Measurements from ENCODE around the gene GRM7. TPM values are rescaled to one million over a fixed set of nuclear protein-coding genes. Genes with fewer than 3 reads are reported as not detected.

Gene GRM7
- total and polyA plus RNA-seq, 2 experiments from 2014 or later: 0.40 TPM; not detected in 1

DNA sequence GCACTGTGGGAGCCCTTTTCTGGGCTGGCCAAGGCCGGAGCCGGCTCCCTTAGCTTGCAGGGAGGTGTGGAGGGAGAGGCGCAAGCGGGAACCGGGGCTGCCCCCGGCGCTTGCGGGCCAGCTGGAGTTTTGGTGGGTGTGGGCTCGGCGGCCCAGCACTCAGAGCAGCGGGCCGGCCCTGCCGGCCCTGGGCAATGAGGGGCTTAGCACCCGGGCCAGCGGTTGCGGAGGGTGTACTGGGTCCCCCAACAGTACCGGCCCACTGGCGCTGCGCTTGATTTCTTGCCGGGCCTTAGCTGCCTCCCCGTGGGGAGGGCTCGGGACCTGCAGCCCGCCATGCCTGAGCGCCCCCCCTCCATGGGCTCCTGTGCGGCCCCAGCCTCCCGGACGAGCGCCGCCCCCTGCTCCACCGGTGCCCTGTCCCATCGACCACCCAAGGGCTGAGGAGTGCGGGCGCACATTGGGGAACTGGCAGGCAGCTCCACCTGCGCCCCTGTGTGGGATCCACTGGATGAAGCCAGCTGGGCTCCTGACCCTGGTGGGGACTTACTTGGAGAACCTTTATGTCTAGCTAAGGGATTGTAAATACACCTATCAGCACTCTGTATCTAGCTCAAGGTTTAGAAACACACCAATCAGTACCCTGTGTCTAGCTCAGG is 707.7 kb downstream of the GRM7 start (continued):
- TF ChIP-seq, protein P1, sequence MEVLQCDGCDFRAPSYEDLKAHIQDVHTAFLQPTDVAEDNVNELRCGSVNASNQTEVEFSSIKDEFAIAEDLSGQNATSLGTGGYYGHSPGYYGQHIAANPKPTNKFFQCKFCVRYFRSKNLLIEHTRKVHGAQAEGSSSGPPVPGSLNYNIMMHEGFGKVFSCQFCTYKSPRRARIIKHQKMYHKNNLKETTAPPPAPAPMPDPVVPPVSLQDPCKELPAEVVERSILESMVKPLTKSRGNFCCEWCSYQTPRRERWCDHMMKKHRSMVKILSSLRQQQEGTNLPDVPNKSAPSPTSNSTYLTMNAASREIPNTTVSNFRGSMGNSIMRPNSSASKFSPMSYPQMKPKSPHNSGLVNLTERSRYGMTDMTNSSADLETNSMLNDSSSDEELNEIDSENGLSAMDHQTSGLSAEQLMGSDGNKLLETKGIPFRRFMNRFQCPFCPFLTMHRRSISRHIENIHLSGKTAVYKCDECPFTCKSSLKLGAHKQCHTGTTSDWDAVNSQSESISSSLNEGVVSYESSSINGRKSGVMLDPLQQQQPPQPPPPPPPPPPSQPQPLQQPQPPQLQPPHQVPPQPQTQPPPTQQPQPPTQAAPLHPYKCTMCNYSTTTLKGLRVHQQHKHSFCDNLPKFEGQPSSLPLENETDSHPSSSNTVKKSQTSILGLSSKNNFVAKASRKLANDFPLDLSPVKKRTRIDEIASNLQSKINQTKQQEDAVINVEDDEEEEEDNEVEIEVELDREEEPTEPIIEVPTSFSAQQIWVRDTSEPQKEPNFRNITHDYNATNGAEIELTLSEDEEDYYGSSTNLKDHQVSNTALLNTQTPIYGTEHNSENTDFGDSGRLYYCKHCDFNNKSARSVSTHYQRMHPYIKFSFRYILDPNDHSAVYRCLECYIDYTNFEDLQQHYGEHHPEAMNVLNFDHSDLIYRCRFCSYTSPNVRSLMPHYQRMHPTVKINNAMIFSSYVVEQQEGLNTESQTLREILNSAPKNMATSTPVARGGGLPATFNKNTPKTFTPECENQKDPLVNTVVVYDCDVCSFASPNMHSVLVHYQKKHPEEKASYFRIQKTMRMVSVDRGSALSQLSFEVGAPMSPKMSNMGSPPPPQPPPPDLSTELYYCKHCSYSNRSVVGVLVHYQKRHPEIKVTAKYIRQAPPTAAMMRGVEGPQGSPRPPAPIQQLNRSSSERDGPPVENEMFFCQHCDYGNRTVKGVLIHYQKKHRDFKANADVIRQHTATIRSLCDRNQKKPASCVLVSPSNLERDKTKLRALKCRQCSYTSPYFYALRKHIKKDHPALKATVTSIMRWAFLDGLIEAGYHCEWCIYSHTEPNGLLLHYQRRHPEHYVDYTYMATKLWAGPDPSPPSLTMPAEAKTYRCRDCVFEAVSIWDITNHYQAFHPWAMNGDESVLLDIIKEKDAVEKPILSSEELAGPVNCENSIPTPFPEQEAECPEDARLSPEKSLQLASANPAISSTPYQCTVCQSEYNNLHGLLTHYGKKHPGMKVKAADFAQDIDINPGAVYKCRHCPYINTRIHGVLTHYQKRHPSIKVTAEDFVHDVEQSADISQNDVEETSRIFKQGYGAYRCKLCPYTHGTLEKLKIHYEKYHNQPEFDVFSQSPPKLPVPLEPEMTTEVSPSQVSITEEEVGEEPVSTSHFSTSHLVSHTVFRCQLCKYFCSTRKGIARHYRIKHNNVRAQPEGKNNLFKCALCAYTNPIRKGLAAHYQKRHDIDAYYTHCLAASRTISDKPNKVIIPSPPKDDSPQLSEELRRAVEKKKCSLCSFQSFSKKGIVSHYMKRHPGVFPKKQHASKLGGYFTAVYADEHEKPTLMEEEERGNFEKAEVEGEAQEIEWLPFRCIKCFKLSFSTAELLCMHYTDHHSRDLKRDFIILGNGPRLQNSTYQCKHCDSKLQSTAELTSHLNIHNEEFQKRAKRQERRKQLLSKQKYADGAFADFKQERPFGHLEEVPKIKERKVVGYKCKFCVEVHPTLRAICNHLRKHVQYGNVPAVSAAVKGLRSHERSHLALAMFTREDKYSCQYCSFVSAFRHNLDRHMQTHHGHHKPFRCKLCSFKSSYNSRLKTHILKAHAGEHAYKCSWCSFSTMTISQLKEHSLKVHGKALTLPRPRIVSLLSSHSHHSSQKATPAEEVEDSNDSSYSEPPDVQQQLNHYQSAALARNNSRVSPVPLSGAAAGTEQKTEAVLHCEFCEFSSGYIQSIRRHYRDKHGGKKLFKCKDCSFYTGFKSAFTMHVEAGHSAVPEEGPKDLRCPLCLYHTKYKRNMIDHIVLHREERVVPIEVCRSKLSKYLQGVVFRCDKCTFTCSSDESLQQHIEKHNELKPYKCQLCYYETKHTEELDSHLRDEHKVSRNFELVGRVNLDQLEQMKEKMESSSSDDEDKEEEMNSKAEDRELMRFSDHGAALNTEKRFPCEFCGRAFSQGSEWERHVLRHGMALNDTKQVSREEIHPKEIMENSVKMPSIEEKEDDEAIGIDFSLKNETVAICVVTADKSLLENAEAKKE (CRISPR knock-in tag; IDR thresholded peaks at IDR 0.05): no peak
- TF ChIP-seq ZNF114 (CRISPR knock-in tag; IDR thresholded peaks at IDR 0.05) (no peak), STAT1 (IDR thresholded peaks at IDR 0.05; ENCODE audit: unreplicated experiment) (no peak), JUNB (IDR thresholded peaks at IDR 0.05; ENCODE audit: unreplicated experiment) (no peak), CTCF (conservative IDR thresholded peaks at IDR 0.05; ENCODE audit: low read depth in 2 of 2) (no peak), NANOG (IDR thresholded peaks at IDR 0.05; ENCODE audit: borderline replicate concordance) (no peak), EZH2 (IDR thresholded peaks at IDR 0.05; ENCODE audit: low read depth, unreplicated experiment) (no peak), CREB1 (CRISPR knock-in tag; IDR thresholded peaks at IDR 0.05; ENCODE audit: low read depth) (no peak), ZNF331 (CRISPR knock-in tag; IDR thresholded peaks at IDR 0.05; ENCODE audit: low read depth) (no peak)
- TF ChIP-seq, protein P2, sequence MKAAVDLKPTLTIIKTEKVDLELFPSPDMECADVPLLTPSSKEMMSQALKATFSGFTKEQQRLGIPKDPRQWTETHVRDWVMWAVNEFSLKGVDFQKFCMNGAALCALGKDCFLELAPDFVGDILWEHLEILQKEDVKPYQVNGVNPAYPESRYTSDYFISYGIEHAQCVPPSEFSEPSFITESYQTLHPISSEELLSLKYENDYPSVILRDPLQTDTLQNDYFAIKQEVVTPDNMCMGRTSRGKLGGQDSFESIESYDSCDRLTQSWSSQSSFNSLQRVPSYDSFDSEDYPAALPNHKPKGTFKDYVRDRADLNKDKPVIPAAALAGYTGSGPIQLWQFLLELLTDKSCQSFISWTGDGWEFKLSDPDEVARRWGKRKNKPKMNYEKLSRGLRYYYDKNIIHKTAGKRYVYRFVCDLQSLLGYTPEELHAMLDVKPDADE (IDR thresholded peaks at IDR 0.05): no peak
